22Rv1 (cell line): Measurements from ENCODE around the gene LRRC31.

ENCODE experiments used
- H3K27ac ChIP-seq: fragments of 450-650 bp; 2 replicates; pipeline ENCODE4 v1.5.1; 2017
- CTCF ChIP-seq: fragments of 450-650 bp; IDR thresholded peaks from 2 replicates; pipeline ENCODE4 v1.5.1; 2017; ENCODE audit warnings: mild to moderate bottlenecking
- ZFX ChIP-seq: fragments of 450-650 bp; IDR thresholded peaks from 2 replicates; pipeline ENCODE4 v1.6.1; 2017; ENCODE audit warnings: antibody characterized with exemption, borderline replicate concordance

Gene LRRC31

GRCh38 chr3:169827712-169828111, 42.0 kb downstream of the LRRC31 start:
- TF ChIP-seq ZFX (no peak), CTCF (no peak)
- H3K27ac ChIP-seq, result no peak overlapping the region

GRCh38 chr3:169825316-169825715, 44.4 kb downstream of the LRRC31 start:
- no peak overlapping the region for H3K27ac ChIP-seq
- no peak for TF ChIP-seq CTCF

- TF ChIP-seq CTCF, result no peak
- no peak for TF ChIP-seq ZFX
- no peak overlapping the region for H3K27ac ChIP-seq
These were observed 46.8 kb downstream of the LRRC31 start for GRCh38 chr3:169822983-169823382.

DNA sequence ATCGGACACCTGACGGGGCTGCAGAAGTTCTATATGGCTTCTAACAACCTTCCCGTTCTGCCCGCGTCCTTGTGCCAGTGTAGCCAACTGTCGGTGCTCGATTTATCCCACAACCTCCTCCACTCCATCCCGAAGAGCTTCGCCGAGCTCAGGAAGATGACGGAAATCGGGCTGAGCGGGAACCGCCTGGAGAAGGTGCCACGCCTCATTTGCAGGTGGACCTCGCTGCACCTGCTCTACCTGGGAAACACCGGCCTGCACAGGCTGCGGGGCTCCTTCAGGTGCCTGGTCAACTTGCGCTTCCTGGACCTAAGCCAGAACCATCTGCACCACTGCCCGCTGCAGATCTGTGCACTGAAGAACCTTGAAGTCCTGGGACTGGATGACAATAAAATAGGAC, 47.2 kb downstream of the LRRC31 start:
- H3K27ac ChIP-seq, result no peak overlapping the region
- TF ChIP-seq CTCF (no peak), ZFX (no peak)

DNA sequence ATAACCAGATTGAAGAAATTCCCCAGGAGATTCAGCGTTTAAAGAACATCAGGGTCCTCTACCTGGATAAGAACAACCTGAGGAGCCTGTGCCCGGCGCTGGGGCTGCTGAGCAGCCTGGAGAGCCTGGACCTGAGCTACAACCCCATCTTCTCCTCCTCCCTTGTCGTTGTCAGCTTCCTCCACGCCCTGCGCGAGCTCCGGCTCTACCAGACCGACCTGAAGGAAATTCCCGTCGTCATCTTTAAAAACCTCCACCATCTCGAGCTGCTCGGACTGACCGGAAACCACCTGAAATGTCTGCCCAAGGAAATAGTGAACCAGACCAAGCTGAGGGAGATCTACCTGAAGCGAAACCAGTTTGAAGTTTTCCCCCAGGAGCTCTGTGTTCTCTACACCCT, 47.6 kb downstream of the LRRC31 start:
- TF ChIP-seq ZFX, result no peak
- TF ChIP-seq CTCF, result no peak
- H3K27ac ChIP-seq, result no peak overlapping the region

- TF ChIP-seq CTCF (no peak), ZFX (no peak)
- no peak overlapping the region for H3K27ac ChIP-seq
These were observed 51.4 kb downstream of the LRRC31 start for GRCh38 chr3:169818316-169818715.

- H3K27ac ChIP-seq, result no peak overlapping the region
- no peak for TF ChIP-seq CTCF
- TF ChIP-seq ZFX, result no peak
These were observed 54.1 kb downstream of the LRRC31 start for GRCh38 chr3:169815590-169816150.
